ENCODE measurements around the gene WDFY3.

Gene WDFY3

DNA sequence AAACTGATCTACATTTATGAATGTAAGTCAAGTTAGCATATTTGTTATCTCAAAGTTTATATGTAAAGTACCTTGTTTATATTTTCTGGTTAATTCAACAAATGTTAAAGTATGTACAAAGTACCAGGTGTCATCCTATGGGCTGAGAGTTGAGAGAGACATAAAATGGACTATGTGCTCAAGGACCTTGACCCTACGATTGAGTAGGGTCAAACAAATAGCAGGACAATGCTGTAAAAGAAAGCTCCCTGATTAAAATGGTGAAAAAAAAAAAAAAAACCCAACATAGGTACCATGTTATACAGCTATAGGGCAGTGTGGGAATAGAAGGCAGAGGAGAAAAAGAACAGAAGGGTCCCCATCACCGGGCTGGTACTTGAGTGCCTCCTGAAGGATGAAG, 260.2 kb downstream of the WDFY3 start:
- H3K4me3 ChIP-seq (ENCODE audit: low read depth, low read length), result no peak overlapping the region
- TF ChIP-seq, protein P1, sequence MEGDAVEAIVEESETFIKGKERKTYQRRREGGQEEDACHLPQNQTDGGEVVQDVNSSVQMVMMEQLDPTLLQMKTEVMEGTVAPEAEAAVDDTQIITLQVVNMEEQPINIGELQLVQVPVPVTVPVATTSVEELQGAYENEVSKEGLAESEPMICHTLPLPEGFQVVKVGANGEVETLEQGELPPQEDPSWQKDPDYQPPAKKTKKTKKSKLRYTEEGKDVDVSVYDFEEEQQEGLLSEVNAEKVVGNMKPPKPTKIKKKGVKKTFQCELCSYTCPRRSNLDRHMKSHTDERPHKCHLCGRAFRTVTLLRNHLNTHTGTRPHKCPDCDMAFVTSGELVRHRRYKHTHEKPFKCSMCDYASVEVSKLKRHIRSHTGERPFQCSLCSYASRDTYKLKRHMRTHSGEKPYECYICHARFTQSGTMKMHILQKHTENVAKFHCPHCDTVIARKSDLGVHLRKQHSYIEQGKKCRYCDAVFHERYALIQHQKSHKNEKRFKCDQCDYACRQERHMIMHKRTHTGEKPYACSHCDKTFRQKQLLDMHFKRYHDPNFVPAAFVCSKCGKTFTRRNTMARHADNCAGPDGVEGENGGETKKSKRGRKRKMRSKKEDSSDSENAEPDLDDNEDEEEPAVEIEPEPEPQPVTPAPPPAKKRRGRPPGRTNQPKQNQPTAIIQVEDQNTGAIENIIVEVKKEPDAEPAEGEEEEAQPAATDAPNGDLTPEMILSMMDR (IDR thresholded peaks at IDR 0.05; ENCODE audit: low read depth, low read length, missing control alignments), result no peak
- in situ Hi-C loops (cut with HindIII; ENCODE audit: low sequenced_read_pairs), result no loop called here
- DNase-seq (ENCODE audit: low read depth), result no peak

DNA sequence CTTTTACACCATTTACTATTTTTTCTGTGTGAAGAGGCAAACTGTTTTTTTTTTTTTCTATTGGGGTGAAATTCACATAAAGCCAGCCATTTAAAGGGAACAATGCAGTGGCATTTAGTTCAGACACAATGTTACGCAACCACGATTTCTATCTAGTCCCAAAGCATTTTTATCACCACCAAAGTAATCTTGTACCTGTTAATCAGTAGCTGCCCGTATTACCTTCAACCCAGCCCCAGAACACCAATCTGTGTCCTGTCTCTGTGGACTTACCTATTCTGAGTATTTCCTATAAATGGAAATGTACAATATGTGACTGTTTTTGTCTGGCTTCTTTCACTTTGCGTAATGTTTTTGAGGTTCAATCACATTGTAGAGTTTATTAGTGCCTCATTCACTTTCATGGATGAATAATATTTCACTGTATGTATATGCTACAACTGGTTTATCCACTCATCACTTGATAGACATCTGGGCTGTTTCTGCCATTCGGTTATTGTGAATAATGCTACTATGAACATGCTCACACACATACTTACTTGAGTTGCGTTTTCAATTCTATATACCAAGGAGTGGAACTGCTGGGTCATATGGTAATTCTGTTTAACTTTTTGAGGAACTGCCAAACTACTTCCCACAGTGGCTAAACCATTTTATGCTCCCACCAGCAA, 267.4 kb downstream of the WDFY3 start:
- in situ Hi-C loops (cut with HindIII; ENCODE audit: low sequenced_read_pairs), result no loop called here
- TF ChIP-seq, protein P1 (IDR thresholded peaks at IDR 0.05; ENCODE audit: low read depth, low read length, missing control alignments), result no peak

DNA sequence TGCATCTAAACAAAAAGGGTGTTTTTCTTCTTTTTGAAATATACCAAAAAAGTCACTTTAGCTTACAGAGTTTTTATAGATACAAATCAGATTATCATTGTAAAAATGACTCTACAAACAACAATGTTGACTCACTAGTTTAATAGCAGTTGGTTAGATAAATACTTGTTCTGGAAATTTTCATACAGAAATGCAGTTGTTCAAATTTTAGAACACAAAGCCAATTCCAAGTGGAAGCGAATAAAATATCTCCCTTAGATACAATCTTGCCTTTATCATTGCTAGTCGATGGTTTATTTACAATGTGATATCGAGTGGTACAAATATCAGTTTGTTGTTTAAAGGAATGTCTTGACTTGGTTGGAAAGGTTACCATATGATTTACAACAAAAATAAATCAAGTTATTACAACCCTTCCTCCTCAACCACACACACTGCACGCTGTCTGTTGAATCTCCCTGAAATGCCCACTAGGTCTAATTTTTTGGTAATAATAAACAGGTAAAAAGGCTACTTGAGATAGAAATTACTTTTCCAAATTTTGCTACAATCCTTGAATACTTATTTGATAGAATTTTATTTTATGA, 268.8 kb downstream of the WDFY3 start:
- no peak for DNase-seq (ENCODE audit: low read depth)
- in situ Hi-C loops (cut with HindIII; ENCODE audit: low sequenced_read_pairs), result no loop called here
- TF ChIP-seq, protein P1 (IDR thresholded peaks at IDR 0.05; ENCODE audit: low read depth, low read length, missing control alignments), result no peak
- no peak overlapping the region for H3K4me3 ChIP-seq (ENCODE audit: low read depth, low read length)

More for the DNA sequence above, 267.4 kb downstream of the WDFY3 start:
- no peak for DNase-seq (ENCODE audit: low read depth)
- H3K4me3 ChIP-seq (ENCODE audit: low read depth, low read length), result no peak overlapping the region

DNA sequence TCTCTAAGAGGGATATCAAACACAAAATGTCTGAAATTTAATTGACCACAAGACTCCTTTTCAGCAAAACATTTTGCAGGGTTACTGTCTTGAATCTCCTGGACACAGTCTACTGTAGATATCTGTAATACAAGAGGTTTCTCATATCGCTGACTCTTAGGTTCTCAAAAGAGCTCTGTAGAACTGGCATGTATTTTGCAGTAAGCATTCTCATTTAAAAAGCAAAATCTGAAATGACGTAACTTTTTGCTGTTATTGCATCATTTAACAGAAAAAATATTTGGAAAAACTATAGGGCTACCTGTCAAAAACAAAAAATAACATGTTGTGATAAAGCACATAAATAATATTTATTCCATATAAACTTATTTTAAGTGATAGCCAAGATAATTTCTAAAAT, 269.3 kb downstream of the WDFY3 start:
- H3K4me3 ChIP-seq (ENCODE audit: low read depth, low read length), result no peak overlapping the region
- in situ Hi-C loops (cut with HindIII; ENCODE audit: low sequenced_read_pairs), result no loop called here
- TF ChIP-seq, protein P1 (IDR thresholded peaks at IDR 0.05; ENCODE audit: low read depth, low read length, missing control alignments), result no peak
- DNase-seq (ENCODE audit: low read depth), result no peak

DNA sequence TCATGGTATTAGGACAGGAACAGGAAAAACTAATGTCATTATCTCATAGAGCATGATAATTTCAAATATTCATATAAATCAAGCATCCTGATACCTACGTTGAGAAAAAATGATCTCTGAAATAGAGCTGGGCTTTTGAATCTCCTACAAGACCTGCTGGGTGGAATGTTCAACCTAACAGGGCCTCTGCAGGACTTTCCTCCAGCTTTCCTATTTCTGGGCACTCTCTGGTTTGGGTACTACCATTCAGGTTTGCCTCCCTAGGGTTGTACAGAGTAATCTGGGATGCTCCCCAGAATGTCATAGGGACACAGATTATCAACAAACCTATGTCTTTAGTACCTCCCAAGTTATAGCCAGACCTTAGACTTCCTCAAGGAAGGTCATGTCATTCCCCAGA, 274.7 kb downstream of the WDFY3 start:
- DNase-seq (ENCODE audit: low read depth), result no peak
- in situ Hi-C loops (cut with HindIII; ENCODE audit: low sequenced_read_pairs), result no loop called here
- no peak overlapping the region for H3K4me3 ChIP-seq (ENCODE audit: low read depth, low read length)
- TF ChIP-seq, protein P1 (IDR thresholded peaks at IDR 0.05; ENCODE audit: low read depth, low read length, missing control alignments), result no peak

DNA sequence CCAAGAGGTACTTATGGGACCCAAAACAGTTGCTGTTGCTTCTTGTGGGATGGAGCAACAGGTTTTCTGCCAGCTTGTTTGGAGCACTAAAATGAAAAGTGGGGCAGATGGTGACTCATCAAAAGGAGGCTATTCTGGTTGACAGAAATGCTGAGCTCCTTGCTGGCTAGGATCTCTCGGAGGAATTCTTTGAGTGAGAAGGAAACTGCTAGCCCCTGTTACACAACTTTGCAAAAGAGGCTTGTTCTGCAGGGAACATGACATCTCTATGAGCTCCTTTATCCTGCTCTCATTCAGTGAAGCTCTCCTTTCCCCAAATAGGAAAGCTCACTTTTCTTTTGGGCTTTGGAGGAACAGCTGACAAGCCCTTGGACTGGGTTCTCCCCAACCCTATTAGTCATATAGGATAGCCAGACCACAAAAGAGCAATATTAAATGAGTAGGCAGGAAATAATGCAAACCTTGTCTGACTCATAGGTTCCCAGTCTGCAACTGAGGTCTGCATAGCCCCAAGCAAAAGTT, 275.3 kb downstream of the WDFY3 start:
- TF ChIP-seq, protein P1 (IDR thresholded peaks at IDR 0.05; ENCODE audit: low read depth, low read length, missing control alignments), result no peak
- DNase-seq (ENCODE audit: low read depth), result peak; percentile 83
- H3K4me3 ChIP-seq (ENCODE audit: low read depth, low read length), result no peak overlapping the region
- in situ Hi-C loops (cut with HindIII; ENCODE audit: low sequenced_read_pairs), result no loop called here
